Activated T-helper 9 cell treated with anti-CD3 and anti-CD28 coated beads, Interleukin-2, amount 50 U/mL, for 16 hours (primary cell): ENCODE data around the gene SPNS3.

Experiments used
- DNase-seq: peaks from one replicate; pipeline ENCODE4 v3.0.0-alpha.2; 2020; ENCODE audit warnings: low read depth

Gene SPNS3

GRCh38 chr17:4433515-4434031 is at the start of gene SPNS3:
Gene SPNS3 (plus strand): TSS chr17:4433940. CDS start chr17:4433968, 28 bp downstream.
- peak; percentile 13 for DNase-seq

DNA sequence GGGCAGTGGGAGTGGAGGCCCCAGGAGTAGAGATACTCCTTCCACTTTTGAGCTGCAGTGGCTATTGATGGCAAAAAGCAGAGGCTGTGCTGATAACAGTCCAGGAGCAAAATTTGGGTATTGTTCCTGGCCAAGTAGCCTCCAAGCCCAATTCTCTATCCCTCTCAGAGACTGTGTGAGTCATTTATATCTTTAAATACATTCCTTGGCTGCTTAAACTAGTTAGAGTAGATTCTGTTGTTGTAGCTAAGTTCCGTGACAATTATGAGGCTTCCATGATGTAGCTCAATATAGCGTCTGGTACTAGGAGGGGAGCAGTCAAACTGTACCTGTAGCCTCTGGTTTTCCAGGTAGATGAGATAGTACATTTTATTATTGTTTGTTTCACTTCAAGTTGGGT is 47.3 kb upstream of the SPNS3 start:
- no peak for DNase-seq

DNA sequence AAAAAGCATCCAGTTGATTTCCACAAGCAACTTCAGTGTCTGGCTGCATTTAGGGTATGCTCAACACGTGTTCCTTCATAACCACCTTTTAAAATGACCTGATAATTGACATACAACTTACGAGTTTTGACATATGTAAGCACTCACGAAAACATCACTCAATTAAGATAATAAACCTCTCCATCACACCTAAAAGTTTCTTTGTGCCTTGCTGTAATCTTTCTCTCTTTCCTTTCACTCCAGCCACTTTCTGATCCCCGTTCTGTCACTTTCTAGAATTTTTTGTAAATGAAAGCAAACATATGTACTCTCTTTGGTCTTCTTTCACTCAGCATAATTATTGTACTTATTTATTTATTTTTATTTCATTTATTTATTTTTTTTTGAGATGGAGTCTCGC is 46.6 kb upstream of the SPNS3 start:
- DNase-seq, result no peak

DNA sequence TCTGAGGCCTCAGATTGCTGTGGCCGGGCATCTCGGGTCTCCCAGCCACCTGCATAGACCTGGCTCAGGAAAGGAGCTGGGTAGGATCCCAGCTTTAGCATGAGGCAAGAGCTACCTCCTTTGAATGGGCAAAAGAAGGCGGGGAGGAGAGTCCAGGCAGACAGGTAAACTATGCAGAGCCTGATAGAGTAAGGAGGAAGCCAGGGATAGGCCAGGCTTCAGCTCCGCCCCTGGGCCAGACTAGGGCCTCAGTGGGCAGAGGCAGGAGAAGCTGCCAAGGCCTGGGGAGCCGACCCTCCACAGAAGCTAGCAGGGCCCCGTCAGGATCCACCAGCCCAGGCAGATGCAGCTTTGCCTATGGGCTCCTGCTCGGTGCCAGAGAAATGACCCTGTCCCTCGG is 44.7 kb upstream of the SPNS3 start:
- DNase-seq, result no peak

DNA sequence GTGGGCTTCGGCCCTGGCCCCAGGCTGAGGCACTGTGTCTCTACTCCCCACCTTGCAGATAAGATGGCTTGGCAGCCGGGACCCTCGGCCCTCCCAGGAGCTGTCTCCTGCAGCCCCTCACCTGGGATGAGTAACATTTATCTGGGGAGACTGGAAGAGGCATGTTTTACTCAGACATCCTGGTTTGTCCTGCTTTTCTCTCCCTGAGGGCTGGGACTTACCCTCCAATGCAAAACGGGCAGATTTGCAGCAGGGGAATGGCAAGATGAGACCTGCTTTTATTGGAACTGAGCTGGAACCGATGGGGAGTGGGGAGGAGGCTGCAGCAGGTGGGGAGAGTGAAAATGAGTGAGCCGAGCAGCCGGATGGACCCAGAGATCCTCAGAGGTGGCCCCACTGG is 39.9 kb upstream of the SPNS3 start:
- no peak for DNase-seq

GRCh38 chr17:4394208-4395110 is 39.3 kb upstream of the SPNS3 start:
- no peak for DNase-seq

- no peak for DNase-seq
These were observed 38.6 kb upstream of the SPNS3 start for GRCh38 chr17:4395111-4395478.

GRCh38 chr17:4397840-4398239 is 35.9 kb upstream of the SPNS3 start:
- DNase-seq, result no peak

GRCh38 chr17:4405038-4405669 is 28.6 kb upstream of the SPNS3 start:
- DNase-seq, result no peak

DNA sequence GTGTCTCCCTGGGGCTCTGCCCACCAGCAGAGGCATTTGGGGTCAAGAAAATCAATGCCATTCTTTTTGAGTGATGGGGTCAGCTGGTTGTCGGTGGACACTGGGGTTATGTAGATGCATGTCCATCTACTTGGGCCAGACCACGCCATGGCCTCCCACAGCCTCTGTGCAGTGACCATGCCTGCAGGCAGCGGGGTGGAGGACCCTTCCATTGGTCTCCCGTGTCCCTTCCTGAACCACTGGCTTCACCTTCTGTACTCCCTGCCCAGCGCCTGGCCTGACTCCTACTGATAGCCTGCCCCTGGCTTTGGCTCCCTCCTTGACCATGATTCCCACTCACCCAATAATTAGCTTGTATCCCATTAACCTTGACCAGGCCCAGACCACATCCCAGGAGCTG is 28.0 kb upstream of the SPNS3 start:
- no peak for DNase-seq

- no peak for DNase-seq
These were observed 27.4 kb upstream of the SPNS3 start for GRCh38 chr17:4406386-4406785.

DNA sequence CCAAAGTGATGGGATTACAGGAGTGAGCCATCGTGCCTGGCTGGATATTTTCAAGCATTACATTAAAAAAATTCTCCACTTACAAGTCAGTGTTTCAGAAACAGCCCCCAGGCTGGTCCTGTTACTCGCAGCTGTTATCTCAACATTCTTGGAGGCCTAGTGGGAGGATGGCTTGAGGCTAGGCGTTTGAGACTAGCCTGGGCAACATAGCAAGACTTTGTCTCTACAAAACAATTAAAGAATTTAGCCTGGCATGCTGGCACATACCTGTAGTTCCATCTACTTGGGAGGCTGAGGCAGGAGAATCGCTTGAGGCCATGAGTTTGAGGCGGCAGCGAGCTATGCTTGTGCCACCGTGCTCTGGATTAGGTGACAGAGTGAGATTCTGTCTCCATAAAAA is 26.5 kb upstream of the SPNS3 start:
- no peak for DNase-seq

DNA sequence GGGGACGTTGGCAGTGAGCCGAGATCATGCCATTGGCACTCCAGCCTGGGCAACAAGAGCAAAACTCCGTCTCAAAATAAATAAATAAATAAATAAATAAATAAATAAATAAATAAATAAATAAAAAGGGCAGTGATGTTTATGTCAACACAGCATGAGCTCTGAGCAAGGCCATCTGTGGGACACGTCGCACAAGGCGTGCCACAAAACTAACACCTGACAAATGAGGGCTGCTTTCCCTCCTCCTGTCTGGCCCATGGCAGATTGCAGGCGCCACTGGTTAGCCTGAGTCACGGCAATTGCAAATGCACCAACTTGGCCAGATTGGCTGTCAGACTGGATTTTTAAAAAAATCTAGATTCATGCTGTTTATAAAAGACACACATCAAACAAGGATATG is 25.9 kb upstream of the SPNS3 start:
- no peak for DNase-seq

DNA sequence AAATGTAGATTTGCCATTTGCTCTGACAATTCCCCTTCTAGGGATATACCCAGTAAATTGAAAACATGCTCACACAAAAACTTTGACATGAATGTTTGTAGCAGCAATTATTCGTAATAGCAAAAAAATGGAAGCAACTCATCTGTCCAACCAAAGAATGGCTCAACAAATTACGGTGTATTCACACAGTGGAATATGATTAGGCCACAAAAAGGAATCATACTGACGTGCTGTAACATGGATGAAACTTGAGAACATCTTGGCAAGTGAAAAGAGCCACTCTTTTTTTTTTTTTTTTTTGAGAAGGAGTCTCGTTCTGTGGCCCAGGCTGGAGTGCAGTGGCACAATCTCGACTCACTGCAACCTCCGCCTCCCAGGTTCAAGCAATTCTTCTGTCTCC is 24.1 kb upstream of the SPNS3 start:
- DNase-seq, result no peak

DNA sequence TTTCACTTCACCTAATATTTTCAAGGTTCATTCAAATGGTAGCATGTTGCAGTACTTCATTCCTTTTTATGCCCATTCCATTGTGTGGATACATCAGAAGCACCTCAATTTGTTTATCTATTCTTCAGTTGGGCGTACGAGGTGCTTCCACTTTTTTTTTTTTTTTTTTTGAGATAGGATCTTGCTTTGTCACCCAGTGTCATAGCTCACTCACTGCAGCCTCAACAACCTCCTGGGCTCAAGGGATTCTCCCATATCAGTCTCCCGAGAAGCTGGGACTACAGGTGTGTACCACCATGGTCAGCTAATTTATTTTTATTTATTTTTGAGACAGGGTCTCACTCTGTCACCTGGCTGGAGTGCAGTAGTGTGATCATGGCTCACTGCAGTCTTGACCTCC is 22.5 kb upstream of the SPNS3 start:
- DNase-seq, result no peak

DNA sequence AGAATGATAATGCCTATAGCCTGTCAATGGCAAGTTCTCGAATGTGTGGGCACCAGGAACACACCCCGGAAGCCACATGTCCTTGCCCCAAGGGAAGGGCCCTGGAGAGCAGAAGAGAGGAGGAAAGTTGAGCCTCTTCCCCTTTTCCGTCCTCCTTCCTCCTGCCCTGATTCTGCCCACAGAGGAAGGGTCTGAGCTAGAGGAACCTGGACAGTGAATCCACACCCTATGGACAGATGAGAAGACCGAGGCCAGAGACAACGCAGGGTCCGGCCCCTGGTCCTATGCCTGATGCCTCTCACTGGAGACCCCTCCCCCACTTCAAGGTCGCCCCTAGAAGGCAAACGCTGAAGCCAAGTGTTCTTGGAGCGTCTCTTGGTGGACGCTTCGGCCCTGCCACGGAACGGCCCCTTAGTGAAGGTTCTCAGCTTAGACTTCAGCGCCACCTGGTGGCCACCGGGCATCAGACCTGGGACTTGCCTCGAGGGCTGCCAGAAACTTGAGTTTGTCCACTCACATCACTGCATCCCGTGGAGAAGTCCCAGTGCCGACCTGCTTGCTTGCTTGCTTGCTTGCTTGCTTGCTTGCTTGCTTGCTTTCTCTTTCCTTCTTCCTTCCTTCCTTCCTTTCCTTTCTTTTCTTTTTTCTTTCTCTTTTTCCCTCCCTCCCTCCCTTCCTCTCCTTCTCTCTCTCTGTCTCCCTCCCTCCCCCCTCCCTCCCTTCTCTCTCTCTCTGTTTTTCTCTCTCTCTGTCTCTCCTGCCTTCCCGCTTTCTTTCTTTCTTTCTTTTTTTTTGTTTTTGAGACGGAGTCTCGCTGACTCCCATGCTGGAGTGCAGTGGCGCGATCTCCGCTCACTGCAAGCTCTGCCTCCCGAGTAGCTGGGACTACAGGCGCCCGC is 20.6 kb upstream of the SPNS3 start:
- DNase-seq, result peak; percentile 86

DNA sequence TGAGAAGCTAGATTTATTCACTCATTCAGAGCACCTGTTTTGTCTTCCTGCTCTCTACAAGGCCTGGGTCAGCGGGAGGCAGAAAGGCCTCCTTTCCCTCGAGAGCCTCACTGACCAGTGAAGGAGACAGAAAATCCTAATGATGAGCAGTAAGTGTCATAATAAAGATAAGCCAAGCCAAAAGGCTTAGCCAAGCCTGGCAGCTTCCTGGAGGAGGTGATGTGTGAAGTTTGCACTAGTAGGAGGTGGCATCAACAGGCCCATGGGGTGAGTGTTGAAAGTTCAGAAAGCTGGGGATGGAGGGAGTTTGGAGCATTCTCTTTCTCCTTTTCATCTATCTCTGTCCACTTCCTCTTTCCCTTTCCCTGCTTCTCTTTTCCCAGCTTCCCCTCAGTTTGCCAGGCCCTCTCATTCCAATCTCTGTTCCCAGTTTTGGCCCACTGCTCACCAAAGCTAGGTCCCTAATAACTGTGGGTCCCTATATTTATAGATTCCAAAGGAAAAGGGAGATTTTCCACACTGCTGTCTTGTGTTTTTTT is 16.5 kb upstream of the SPNS3 start:
- no peak for DNase-seq

DNA sequence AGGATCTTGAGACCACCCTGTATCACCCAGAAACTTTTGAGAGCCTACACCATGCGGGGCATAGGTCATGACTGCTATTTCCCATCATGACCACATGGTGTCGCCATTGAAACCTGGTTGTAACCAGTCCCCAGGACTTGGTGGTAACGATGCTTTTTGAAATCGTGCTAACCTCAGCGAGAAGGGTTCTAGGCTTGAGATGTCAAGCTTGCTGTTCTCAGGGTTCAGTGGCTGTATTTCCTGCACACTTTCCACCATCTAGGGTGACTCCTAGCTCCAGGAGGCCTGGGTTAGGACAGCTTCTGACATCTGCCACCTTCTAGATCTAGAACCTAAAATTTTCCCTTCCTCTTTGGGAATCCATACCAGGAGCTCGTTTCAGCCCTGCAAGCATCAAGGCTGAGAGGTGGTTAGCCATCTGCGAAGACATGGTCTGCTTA is 13.0 kb upstream of the SPNS3 start:
- DNase-seq, result peak; percentile 4

DNA sequence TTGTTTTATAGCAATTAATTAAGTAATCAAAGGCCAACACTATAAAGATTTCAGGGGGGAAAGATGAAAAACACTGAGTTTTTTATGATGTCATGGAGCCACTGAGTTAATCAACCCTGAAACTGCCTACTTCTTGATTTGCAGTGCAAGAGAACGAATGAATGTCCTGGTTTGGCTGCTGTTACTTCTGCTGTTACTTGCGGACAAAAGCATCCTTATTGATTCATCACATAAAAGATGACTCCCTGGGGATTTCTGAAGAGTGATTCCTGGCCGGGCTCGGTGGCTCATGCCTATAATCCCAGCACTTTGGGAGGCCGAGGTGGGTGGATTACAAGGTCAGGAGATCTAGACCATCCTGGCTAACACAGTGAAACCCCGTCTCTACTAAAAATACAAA is 10.9 kb upstream of the SPNS3 start:
- DNase-seq, result no peak

- no peak for DNase-seq
These were observed 8.3 kb upstream of the SPNS3 start for GRCh38 chr17:4425398-4425797.

DNA sequence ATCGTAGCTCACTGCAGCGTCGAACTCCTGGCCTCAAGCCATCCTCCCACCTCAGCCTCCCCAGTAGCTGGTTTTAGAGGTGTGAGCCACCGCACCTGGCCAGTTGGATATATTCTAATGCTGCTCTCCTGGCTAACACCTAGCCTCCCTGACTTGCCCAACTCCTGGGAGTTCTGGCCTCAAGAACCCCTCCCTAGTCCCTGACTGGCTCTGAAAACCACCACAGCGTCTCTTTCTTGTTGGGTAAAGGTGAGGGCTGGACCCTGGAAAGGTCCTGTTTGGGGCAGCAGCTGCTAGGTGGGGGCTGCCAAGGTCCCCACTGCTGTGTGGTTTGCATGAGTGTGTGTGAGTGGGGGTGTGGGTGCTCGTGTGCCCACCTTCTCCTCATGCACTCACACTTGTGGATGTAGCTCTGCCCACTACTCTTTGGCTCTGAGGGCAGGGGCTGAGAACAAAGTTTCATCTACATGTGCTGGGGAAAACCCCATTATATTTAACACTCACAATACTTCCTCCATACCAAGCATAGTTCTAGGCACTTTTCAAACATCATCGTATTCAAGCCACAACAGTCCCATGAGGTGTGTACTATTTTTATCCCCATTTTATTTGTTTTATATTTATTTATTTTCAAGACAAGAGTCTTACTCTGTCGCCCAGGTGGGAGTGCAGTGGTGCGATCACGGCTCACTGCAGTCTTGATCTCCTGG is 7.1 kb upstream of the SPNS3 start:
- DNase-seq, result no peak
